Liver (tissue), 3 donors: ENCODE data around the gene PRKAB1.

Experiments
- EGR1 ChIP-seq, 2 donors: IDR thresholded peaks; 2 replicates each; pipeline ENCODE4 v1.6.1; 2016 to 2018; ENCODE audit warnings: antibody characterized with exemption in 2 of 2, low read depth in 2 of 2
- GABPA ChIP-seq, 2 donors: IDR thresholded peaks in 1 of 2; conservative IDR thresholded peaks in 1 of 2; 2 replicates each; pipeline ENCODE4 v1.6.1; 2016; ENCODE audit warnings: antibody characterized with exemption in 2 of 2, mild to moderate bottlenecking in 1 of 2, moderate library complexity in 1 of 2
- HNF4A ChIP-seq, 2 donors: conservative IDR thresholded peaks; 2 replicates each; pipeline ENCODE4 v1.6.1; 2016; ENCODE audit warnings: antibody characterized with exemption in 2 of 2, mild to moderate bottlenecking in 2 of 2
- HNF4G ChIP-seq: IDR thresholded peaks from 2 replicates; pipeline ENCODE4 v1.6.1; 2016; ENCODE audit warnings: antibody characterized with exemption
- JUND ChIP-seq, 2 donors: IDR thresholded peaks; 2 replicates each; pipeline ENCODE4 v1.6.1; 2016; ENCODE audit warnings: antibody characterized with exemption in 2 of 2
- RAD21 ChIP-seq, 2 donors: IDR thresholded peaks; 2 replicates each; pipeline ENCODE4 v1.6.1; 2016; ENCODE audit warnings: antibody characterized with exemption in 2 of 2, mild to moderate bottlenecking in 2 of 2
- SP1 ChIP-seq: IDR thresholded peaks from 2 replicates; pipeline ENCODE4 v1.6.1; 2018; ENCODE audit warnings: antibody characterized with exemption, mild to moderate bottlenecking
- TAF1 ChIP-seq: conservative IDR thresholded peaks from 2 replicates; pipeline ENCODE4 v1.6.1; 2016; ENCODE audit warnings: antibody characterized with exemption, mild to moderate bottlenecking
- YY1 ChIP-seq: IDR thresholded peaks from 2 replicates; pipeline ENCODE4 v1.6.1; 2016; ENCODE audit warnings: antibody characterized with exemption, mild to moderate bottlenecking
- TF ChIP-seq, protein P1 (sequence below): fragments of 150-350 bp; IDR thresholded peaks from 2 replicates; pipeline ENCODE4 v1.5.1; 2017; ENCODE audit warnings: improper control_type of control experiment, low read depth, low read length; ENCODE audit not compliant: missing input control
- TF ChIP-seq, protein P2 (sequence below): IDR thresholded peaks from 2 replicates; pipeline ENCODE4 v1.6.1; 2016; ENCODE audit warnings: antibody characterized with exemption
- TF ChIP-seq, protein P3 (sequence below): IDR thresholded peaks from 2 replicates; pipeline ENCODE4 v1.6.1; 2016; ENCODE audit warnings: antibody characterized with exemption
- TF ChIP-seq, protein P4 (sequence below): IDR thresholded peaks from 2 replicates; pipeline ENCODE4 v1.6.1; 2016; ENCODE audit warnings: antibody characterized with exemption, mild to moderate bottlenecking
- TF ChIP-seq, protein P5 (sequence below): IDR thresholded peaks from 2 replicates; pipeline ENCODE4 v1.6.1; 2016; ENCODE audit warnings: antibody characterized with exemption
- donor health status: healthy.
- donor health status: healthy.

DNA sequence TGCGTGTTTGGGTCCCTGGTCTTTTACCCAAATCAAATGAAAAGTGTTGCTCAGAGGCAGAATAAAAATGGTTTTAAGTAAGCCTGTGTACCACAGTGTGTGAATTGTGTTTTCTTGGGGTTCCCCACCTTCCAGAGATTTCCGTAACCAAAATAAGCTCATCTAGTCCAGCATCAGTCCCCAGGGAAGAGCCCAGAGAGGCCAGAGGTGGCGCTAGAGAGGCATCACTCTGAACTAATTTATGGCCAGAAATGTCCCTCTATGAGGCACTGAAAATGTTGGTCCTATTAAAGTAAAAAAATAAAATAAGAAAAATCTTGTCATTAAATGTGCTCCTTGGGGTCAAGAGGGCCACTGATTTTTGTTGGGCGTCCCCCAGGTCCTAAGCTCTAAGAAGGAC lies 24.9 kb upstream of the PRKAB1 start:
- TF ChIP-seq, protein P1, sequence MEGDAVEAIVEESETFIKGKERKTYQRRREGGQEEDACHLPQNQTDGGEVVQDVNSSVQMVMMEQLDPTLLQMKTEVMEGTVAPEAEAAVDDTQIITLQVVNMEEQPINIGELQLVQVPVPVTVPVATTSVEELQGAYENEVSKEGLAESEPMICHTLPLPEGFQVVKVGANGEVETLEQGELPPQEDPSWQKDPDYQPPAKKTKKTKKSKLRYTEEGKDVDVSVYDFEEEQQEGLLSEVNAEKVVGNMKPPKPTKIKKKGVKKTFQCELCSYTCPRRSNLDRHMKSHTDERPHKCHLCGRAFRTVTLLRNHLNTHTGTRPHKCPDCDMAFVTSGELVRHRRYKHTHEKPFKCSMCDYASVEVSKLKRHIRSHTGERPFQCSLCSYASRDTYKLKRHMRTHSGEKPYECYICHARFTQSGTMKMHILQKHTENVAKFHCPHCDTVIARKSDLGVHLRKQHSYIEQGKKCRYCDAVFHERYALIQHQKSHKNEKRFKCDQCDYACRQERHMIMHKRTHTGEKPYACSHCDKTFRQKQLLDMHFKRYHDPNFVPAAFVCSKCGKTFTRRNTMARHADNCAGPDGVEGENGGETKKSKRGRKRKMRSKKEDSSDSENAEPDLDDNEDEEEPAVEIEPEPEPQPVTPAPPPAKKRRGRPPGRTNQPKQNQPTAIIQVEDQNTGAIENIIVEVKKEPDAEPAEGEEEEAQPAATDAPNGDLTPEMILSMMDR = no peak
- TF ChIP-seq EGR1 (IDR thresholded peaks at IDR 0.05; ENCODE audit: low read depth in 2 of 2) (no peak), GABPA (IDR thresholded peaks at IDR 0.05 in 1 of 2, conservative IDR thresholded peaks at IDR 0.05 in 1 of 2) (no peak), JUND (IDR thresholded peaks at IDR 0.05) (no peak), TAF1 (no peak), RAD21 (IDR thresholded peaks at IDR 0.05) (no peak), YY1 (no peak), HNF4G (no peak), SP1 (no peak), HNF4A (conservative IDR thresholded peaks at IDR 0.05) (no peak)
- TF ChIP-seq, protein P2, sequence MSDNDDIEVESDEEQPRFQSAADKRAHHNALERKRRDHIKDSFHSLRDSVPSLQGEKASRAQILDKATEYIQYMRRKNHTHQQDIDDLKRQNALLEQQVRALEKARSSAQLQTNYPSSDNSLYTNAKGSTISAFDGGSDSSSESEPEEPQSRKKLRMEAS = no peak
- TF ChIP-seq, protein P3, sequence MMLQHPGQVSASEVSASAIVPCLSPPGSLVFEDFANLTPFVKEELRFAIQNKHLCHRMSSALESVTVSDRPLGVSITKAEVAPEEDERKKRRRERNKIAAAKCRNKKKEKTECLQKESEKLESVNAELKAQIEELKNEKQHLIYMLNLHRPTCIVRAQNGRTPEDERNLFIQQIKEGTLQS = no peak
- TF ChIP-seq, protein P4, sequence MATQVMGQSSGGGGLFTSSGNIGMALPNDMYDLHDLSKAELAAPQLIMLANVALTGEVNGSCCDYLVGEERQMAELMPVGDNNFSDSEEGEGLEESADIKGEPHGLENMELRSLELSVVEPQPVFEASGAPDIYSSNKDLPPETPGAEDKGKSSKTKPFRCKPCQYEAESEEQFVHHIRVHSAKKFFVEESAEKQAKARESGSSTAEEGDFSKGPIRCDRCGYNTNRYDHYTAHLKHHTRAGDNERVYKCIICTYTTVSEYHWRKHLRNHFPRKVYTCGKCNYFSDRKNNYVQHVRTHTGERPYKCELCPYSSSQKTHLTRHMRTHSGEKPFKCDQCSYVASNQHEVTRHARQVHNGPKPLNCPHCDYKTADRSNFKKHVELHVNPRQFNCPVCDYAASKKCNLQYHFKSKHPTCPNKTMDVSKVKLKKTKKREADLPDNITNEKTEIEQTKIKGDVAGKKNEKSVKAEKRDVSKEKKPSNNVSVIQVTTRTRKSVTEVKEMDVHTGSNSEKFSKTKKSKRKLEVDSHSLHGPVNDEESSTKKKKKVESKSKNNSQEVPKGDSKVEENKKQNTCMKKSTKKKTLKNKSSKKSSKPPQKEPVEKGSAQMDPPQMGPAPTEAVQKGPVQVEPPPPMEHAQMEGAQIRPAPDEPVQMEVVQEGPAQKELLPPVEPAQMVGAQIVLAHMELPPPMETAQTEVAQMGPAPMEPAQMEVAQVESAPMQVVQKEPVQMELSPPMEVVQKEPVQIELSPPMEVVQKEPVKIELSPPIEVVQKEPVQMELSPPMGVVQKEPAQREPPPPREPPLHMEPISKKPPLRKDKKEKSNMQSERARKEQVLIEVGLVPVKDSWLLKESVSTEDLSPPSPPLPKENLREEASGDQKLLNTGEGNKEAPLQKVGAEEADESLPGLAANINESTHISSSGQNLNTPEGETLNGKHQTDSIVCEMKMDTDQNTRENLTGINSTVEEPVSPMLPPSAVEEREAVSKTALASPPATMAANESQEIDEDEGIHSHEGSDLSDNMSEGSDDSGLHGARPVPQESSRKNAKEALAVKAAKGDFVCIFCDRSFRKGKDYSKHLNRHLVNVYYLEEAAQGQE = no peak
- TF ChIP-seq, protein P5, sequence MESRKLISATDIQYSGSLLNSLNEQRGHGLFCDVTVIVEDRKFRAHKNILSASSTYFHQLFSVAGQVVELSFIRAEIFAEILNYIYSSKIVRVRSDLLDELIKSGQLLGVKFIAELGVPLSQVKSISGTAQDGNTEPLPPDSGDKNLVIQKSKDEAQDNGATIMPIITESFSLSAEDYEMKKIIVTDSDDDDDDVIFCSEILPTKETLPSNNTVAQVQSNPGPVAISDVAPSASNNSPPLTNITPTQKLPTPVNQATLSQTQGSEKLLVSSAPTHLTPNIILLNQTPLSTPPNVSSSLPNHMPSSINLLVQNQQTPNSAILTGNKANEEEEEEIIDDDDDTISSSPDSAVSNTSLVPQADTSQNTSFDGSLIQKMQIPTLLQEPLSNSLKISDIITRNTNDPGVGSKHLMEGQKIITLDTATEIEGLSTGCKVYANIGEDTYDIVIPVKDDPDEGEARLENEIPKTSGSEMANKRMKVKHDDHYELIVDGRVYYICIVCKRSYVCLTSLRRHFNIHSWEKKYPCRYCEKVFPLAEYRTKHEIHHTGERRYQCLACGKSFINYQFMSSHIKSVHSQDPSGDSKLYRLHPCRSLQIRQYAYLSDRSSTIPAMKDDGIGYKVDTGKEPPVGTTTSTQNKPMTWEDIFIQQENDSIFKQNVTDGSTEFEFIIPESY = no peak
